Measurements from ENCODE around the gene SHH. TPM values are rescaled to one million over a fixed set of nuclear protein-coding genes. Genes with fewer than 3 reads are reported as not detected.

SHH gene
- total RNA-seq, 1 donor from 2014 or later, result 0.26 TPM

DNA sequence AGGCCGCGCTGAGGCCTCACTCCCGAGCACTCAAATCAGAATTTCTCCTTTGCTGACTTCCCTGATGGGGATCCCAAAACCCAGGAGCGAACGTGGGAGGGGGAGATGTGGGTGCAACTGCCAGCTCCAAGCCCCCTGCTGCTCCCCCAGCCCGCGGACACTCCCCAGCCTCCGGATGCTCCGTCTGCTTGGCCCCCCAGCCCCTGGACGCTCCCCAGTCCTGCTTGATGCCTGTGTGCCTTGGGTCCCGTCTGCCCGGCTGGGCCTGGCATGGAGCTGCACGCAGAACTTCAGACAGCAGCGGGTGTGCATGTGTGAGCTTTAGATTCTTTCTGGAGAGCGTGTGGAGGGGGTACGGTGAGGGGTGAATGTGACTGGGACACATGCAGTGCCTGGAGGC lies 4.7 kb upstream of the SHH start:
- Mint-ChIP-seq H3K4me3 (ENCODE audit: unreplicated experiment) (no peak overlapping the region), H3K27me3 (ENCODE audit: unreplicated experiment) (peaks cover 29% of the 10 kb centered on the region)

DNA sequence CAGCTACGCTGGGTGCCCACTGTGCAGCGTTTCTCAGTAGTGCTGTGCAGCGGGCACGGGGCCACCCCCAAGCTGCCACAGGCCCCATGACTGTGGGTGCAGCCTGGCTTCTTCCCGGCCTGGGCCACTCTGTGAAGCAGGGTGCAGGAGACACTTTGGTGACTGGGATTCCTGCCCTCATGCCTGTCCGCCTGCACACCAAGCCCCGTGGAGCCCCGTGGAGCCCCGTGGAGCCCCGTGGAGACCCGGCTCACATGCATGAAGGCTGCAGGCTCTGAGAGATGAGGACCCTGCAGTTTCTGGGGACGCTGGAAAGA lies 3.9 kb upstream of the SHH start:
- Mint-ChIP-seq H3K36me3 (ENCODE audit: low read depth, unreplicated experiment) (peaks cover 4% of the 10 kb centered on the region), H3K27ac (ENCODE audit: unreplicated experiment) (no peak overlapping the region), H3K4me1 (ENCODE audit: unreplicated experiment) (peaks cover 16% of the 10 kb centered on the region), H3K27me3 (ENCODE audit: unreplicated experiment) (peaks cover 36% of the 10 kb centered on the region), H3K4me3 (ENCODE audit: unreplicated experiment) (no peak overlapping the region), H3K9me3 (ENCODE audit: unreplicated experiment) (no peaks in the 10 kb centered on the region)
- DNase-seq (ENCODE audit: low spot score), result no peak
- TF ChIP-seq, protein P1, sequence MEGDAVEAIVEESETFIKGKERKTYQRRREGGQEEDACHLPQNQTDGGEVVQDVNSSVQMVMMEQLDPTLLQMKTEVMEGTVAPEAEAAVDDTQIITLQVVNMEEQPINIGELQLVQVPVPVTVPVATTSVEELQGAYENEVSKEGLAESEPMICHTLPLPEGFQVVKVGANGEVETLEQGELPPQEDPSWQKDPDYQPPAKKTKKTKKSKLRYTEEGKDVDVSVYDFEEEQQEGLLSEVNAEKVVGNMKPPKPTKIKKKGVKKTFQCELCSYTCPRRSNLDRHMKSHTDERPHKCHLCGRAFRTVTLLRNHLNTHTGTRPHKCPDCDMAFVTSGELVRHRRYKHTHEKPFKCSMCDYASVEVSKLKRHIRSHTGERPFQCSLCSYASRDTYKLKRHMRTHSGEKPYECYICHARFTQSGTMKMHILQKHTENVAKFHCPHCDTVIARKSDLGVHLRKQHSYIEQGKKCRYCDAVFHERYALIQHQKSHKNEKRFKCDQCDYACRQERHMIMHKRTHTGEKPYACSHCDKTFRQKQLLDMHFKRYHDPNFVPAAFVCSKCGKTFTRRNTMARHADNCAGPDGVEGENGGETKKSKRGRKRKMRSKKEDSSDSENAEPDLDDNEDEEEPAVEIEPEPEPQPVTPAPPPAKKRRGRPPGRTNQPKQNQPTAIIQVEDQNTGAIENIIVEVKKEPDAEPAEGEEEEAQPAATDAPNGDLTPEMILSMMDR (IDR thresholded peaks at IDR 0.05; ENCODE audit: unreplicated experiment), result no peak

More for the DNA sequence above, 4.7 kb upstream of the SHH start:
- peaks cover 3% of the 10 kb centered on the region for H3K36me3 Mint-ChIP-seq (ENCODE audit: low read depth, unreplicated experiment)
- no peak overlapping the region for H3K27ac Mint-ChIP-seq (ENCODE audit: unreplicated experiment)
- no peaks in the 10 kb centered on the region for H3K9me3 Mint-ChIP-seq (ENCODE audit: unreplicated experiment)
- TF ChIP-seq, protein P1 (IDR thresholded peaks at IDR 0.05; ENCODE audit: unreplicated experiment), result no peak
- DNase-seq (ENCODE audit: low spot score), result no peak
- peaks cover 8% of the 10 kb centered on the region for H3K4me1 Mint-ChIP-seq (ENCODE audit: unreplicated experiment)

DNA sequence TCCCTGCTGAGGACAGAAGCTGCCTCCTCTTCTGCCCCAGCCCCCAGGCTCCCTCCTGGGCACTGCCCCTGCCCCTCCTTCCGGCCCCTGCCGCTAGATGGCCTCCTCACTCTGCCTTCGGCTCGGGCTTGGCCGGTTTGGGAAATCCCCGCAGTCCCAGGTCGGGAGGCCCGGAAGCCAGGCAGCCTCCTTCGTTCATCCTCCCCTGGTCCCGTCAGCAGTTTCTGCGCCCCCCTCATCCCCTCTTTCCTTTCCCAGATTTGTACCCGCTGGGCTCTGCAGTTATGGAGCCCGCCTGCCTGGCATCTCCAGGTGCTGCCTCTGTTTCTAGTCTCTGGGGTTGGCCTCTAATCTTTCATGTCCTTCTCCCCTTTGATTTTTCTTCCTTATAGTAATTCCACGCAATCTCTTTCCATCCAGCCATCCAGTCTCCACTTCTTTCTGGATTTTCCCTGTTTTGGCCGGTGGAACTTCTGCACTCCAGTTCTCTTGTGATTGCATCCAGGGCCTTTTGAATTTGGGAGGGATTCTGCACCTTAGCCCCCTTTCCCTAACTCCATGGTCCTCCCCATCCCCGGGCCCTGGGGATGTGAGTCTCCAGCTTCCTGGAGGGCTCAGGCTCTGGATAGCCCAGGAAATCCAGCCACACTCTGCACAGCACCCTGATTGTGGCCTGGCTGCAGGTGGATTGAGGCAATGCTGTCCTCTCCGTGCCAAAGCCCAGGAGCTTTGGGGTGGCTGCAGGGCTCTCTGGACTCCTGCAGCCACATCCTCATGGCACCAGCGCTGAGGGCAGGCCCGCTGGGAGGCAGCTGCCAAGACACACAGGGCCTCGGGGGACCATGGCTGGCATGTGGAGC lies 3.3 kb upstream of the SHH start:
- Mint-ChIP-seq H3K36me3 (ENCODE audit: low read depth, unreplicated experiment) (peaks cover 4% of the 10 kb centered on the region), H3K27me3 (ENCODE audit: unreplicated experiment) (peaks cover 40% of the 10 kb centered on the region), H3K4me3 (ENCODE audit: unreplicated experiment) (no peak overlapping the region), H3K27ac (ENCODE audit: unreplicated experiment) (no peak overlapping the region), H3K9me3 (ENCODE audit: unreplicated experiment) (no peaks in the 10 kb centered on the region), H3K4me1 (ENCODE audit: unreplicated experiment) (peaks cover 20% of the 10 kb centered on the region)
- peak; percentile 85 for DNase-seq (ENCODE audit: low spot score)
- TF ChIP-seq, protein P1 (IDR thresholded peaks at IDR 0.05; ENCODE audit: unreplicated experiment), result peak; percentile 50

DNA sequence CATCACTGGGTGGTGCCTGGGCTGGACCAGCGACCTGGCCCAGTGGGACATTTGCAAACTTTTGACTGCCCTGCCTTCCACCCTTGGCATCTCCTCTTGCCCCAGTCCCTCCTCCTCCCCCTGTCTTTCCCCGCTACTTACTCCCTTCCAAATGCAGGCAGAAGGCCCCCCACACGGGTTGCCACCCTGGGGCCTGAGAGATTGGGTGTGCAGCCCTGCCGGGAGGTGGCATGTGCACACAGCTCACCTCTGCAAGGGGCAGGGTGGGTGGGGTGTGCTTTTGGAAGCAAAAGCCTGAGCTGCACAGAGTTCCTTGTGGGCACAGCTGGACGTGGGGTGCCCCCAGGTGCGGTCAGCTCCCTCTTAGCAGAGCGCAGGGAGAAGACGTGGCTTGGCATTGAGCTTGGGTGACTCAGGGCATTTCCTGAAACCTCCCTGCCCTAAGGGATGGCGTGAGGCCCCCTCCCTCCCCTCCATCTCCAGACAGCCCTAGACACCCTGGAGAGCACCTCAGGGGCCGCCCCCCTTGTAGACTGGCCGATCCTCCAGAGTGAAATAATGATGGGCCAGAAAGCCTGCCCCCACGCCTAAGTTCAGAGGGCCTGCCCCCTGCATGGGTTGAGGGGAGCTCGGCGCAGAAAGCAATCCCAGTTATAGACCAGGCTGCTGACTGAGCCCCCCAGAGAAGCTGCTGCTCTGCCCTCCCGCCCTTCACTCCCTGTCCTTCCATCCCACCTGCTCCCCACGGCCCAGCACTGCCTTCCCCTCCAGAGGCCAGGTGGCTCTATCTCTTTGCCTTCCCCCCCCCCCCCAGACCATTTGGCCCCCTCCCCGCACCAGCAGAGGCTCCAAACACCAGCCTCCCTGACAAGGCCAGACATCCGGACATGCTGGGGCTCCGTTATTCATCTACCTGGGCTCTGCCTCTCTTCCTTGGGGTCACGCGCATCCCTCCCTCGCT lies 2.3 kb upstream of the SHH start:
- Mint-ChIP-seq H3K27ac (ENCODE audit: unreplicated experiment) (no peak overlapping the region), H3K27me3 (ENCODE audit: unreplicated experiment) (peaks cover 42% of the 10 kb centered on the region), H3K9me3 (ENCODE audit: unreplicated experiment) (no peaks in the 10 kb centered on the region), H3K4me1 (ENCODE audit: unreplicated experiment) (peaks cover 21% of the 10 kb centered on the region), H3K36me3 (ENCODE audit: low read depth, unreplicated experiment) (peaks cover 4% of the 10 kb centered on the region), H3K4me3 (ENCODE audit: unreplicated experiment) (no peak overlapping the region)
- TF ChIP-seq, protein P1 (IDR thresholded peaks at IDR 0.05; ENCODE audit: unreplicated experiment), result no peak
- no peak for DNase-seq (ENCODE audit: low spot score)

All from endothelial cell (in vitro differentiated cells).